ENCODE measurements around the gene SRPK2.

DNA sequence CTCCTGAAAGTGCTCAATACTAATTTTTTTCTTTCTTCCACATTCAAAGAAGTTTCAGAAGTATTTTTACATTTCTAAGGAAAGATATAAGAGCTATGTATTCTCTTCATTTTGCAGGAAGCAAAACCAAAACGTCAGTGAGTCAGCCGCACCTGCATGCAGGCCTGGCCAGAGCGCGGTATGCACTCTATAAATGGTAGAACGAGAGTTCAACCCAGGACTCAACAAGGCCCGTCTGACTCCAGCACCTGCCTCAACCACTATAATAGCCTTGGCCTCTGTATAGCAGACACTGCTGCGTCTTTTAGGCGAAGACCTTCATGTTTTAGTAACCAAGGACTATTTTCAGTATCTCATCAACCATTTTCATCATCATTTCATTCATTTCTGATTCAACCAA is 261.5 kb downstream of the SRPK2 start:
- no peak for TF ChIP-seq POLR2A (IDR thresholded peaks at IDR 0.05; ENCODE audit: low read depth, low read length)
- TF ChIP-seq TAF1 (IDR thresholded peaks at IDR 0.05; ENCODE audit: borderline replicate concordance, low read depth, low read length), result no peak

Measured in GM12892 (cell line).